Suppressor macrophage (primary cell): Measurements from ENCODE around the gene CHGA.

Experiments
- DNase-seq, 4 experiments: peaks; one replicate each; pipeline ENCODE4 v3.0.0-alpha.2; 2020 to 2022

The CHGA gene

GRCh38 chr14:92905667-92906066, 17.3 kb upstream of the CHGA start:
- DNase-seq, result no peak

DNA sequence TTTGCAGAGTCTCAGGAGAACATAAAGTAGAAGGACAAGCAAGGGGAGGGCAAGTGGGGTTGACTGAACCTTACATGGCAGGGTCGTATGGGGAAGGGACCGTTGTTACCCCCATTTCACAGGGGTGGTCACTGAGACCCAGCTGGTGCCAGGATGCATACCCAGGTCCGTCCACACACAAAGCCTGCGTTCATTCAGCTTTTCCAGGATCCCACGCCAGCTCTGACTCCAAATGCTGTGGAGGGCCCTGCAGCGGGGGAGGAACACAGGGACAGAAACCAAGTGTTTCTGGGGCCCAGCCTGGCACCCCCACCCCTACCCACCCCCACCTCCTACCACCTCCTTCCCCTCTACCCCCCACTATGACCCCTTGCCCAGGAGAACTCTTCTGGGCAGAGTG, 16.5 kb upstream of the CHGA start:
- no peak for DNase-seq

- DNase-seq, result no peak
These were observed 16.1 kb upstream of the CHGA start for GRCh38 chr14:92906823-92907222.

DNA sequence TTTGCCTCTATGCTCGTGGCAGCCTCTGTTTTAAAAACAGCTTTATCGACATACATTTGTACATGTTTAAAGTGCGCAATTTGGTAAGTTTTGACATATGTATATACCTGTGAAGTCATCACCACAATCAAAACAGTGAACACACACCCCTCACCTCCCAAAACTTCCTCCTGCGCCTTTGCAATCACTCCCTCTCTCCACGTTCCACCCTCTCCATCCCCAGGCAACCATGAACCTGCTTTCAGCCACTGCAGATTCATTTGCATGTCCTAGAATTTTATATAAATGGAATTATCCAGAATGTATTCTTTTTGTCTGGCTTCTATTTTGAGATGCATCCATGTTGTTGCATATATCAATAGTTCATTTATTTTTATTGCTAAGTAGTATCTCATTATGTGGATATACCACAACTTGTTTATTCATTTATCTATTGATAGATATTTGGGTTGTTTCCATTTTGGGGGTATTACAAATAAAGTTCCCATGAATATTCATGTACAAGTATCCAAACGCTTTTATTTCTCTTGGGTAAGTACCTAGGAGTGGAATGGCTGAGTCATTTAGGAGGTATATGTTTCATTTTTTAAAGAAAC, 15.5 kb upstream of the CHGA start:
- no peak for DNase-seq

DNA sequence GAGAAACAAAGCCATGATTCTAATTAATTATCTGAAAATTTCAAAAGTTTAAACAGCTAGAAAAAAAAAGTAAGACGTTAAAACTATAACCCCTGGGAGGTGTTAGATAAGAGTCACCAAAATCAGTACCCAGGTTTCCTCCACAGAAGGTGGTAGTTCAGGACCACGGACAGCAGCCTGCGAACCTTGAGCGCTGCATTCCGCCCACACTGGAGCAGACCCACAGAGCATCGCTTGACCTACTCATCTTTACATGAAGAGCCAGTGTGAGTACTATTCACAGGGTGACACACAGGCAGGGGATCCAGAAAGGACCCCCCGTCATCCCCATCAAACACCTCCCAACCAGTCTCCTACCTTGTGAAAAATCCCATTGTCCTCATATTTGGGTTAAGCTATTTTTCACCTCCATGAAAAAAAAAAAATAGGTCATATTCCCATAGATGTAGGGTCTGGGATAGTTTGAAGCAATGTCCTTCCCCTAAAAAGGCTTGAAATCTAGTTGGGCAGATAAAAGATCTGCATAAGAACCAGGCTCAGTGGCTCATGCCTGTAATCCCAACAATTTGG, 8.8 kb upstream of the CHGA start:
- peak; percentile 31 to 73 (median 60) for DNase-seq

DNA sequence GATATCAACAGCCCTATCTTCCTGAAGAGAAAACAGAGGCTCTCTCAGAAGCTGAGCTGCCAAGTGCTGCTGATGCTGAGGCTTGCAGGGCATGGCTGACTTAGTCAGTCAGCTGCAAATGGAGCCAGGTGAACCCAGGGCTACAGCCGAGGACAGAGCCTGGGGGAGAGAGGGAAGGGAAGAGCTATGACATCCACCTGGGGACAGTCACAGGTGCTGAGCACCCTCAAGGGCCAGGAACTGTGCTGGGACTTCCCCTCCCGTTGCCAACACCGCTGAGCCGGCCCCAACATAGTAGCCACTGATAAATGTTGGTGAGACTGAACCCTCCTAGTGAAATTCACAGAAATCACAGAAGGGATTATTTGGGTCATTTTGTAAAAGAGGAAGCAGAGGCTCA, 6.7 kb upstream of the CHGA start:
- DNase-seq, result no peak

DNA sequence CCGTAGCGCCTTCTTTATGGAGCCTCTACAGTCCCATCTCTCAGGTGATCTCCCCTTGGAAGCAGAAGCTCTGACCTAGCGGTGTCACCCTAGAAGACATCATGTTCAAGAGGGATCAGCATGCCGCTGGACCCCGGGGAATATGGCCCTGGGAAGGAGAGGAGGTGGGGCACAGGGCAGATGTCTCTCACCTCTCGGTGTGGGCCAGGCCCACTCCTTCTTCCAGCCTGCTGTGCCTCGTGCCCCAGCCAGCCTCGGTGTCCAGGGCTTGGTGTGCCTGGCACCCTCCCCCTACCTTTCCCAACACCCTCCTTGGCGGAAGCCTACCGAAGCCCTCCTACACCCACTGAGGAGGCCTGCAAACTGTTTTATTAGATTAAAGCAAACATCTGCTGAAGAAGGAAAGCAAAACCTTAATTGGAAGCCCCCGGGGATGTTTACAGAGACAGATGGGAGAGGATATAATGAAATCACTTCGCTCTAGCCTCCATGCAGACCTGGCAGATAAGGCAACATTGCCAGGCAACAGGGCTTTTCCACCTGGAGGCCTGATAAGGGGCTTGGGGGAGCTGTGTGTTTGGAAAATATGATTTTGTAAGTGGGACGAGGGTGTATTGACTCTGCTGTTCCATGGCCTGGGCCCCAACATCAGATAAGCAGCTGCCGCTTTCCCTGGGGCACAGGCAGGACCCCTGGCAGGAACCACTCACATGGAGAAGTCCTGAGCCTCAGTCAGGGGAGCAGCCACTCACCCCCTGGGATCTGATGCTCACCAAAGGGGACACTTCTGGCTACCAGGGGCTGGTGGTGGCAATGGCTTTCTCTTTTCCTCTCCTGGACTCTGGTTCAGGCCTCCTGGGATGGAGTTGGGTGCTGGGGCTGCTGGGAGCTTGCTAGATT, 5.7 kb upstream of the CHGA start:
- no peak for DNase-seq

- DNase-seq, result no peak
These were observed 5.0 kb upstream of the CHGA start for GRCh38 chr14:92917956-92918355.

DNA sequence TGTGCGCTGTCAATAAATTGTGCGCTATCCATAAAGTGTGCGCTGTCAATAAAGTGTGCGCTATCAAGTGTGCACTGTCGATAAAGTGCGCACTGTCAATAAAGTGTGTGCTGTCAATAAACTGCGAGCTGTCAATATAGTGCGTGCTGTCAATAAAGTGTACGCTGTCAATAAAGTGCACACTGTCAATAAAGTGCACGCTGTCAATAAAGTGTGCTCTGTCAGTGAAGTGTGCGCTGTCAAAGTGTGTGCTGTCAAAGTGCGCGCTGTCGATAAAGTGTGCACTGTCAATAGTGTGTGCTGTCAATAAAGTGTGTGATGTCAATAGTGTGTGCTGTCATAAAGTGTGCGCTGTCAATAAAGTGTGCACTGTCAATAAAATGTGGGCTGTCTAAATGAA, 2.9 kb upstream of the CHGA start:
- DNase-seq, result no peak

DNA sequence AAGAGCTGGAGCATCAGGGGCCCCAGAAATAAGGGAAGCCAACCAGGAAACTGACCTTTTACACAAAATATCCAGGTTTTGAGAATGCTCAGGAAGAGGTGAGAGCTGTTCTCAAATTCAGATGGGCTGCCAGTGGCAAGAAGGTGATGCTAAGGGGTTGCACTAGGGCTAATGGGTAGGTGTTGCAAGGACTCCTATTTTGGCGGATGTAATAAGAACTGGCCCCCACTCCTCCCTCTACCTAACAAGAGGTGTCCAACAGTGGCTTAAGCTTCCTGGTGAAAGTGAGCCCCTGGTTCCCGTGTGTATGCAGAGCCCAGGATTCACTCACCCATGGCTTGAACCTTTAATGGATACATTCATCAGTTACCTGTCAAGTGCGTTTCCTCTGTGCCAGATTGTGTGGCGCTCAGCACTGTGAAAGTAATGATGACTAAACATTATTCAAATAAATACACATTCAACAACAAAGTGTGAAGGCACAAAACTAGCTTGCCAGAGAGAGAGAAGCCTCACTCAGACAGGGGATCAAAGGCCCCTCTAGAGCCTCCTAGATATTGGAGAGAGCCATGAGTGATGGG, 705 bp upstream of the CHGA start:
- DNase-seq, result no peak

DNA sequence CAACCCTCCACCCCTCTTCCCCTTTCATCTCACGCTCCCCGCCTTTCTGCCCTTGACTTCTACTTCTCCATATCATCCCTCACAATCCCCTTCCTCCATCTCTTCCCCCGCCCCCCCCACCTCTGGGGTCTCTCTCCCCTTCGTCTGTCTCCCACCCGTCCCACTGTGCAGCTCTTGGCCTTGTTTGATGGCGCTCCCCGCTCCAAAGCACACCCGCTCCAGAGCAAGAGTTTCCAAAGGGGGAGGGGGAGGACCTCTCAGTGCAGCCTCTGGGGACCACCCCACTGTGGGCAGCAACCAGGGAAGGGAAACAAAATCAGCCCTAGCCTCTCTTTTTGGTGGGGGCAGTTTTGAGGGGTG, 774 bp downstream of the CHGA start:
- no peak for DNase-seq

GRCh38 chr14:92924247-92924646, 1.3 kb downstream of the CHGA start:
- DNase-seq, result no peak

DNA sequence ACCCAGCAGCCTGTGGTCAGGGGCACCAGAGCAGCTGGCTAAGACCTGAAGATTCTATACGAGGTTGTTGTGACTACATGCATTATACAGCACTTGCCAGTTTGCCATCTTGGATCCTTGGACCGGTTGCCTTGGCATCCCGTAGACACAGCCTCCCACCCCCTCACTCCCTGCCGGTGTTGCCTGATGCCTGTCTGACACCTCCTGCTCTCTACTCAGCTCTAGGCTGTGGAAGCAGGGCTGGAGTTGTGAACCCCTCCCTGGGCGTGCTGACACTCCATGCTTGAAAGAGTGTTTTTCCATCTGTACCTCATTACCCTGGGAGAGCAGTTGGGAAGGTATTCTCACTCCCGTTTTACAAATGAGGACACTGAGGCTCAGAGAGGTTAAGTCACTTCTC, 2.5 kb downstream of the CHGA start:
- no peak for DNase-seq

DNA sequence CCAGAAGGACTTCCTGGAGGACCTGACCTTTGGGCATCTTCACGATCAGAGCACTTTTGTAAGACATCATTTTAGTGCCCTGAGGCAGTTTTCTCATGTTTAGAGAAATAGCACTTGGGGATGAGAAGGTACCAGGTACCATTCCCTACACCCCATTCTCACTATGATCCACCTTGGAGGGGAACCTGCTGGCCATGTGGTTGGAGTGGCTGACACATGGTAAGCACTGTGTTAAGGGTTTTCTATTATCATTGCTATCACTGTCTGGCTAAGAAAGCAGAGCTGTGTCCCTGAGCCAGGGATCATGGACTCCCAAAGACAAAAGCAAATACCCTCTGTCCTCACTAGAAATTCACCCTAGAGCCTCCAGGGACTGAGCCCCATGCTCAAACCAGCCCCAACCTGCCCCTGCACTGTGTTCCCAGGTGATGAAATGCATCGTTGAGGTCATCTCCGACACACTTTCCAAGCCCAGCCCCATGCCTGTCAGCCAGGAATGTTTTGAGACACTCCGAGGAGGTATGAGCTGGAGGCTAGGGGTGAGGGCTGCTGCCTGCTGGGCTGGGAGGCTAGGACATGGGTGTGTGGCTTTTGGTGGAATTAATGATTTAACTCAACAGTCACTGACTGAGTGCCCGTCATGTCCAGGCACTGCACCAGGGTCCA, 3.4 kb downstream of the CHGA start:
- DNase-seq, result no peak

DNA sequence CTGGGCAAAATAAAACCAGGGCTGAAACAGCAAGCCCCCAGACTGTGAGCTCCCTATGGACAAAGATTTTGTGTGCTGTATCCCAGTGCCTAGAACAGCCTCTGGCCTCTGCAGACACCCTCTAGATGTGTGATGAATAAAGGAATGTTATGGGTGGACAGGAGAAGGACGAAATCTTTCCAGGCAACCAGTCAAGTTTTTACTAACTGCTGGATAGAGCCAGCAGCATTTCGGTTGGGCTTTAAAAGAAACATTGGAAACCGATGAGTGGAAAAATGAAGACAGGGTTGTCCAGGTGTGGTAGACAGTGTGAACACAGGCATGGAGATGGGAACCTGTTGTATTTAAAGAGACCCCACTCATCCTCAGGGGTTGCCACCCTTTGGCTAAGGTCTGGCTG, 4.0 kb downstream of the CHGA start:
- DNase-seq, result no peak

- no peak for DNase-seq
These were observed 4.7 kb downstream of the CHGA start for GRCh38 chr14:92927349-92928257.

DNA sequence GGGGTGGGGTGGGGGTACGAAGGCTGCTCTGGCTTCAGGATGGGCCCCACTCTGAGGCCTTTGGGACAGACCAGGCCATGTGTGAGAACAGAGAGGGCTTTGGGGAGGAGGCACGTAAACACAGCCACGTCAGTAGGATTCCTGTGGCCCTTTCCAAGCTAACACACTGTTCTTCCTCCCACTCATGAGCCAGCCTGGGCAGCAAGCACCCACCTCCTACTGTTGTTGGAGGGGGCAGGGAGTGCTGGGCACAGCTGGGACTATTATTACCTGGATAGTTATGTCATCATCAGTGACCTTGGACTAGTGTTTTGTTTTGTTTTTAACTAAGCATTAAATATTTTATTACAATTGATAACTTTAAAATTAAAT, 5.3 kb downstream of the CHGA start:
- no peak for DNase-seq

- no peak for DNase-seq
These were observed 6.2 kb downstream of the CHGA start for GRCh38 chr14:92928961-92929688.

- DNase-seq, result no peak
These were observed 7.0 kb downstream of the CHGA start for GRCh38 chr14:92929689-92930608.
